Suprapubic skin (tissue), 4 donors: ENCODE results near the gene ADORA1. TPM values are rescaled to one million over a fixed set of nuclear protein-coding genes. Genes with fewer than 3 reads are reported as not detected.

Experiments
- DNase-seq, 2 donors: peaks; one replicate each; pipeline ENCODE4 v3.0.0-alpha.2; 2019; ENCODE audit warnings: low spot score in 2 of 2
- H3K27ac ChIP-seq: fragments of 200-600 bp; sonication (generic); one replicate; pipeline ENCODE4 v1.5.1; 2019
- H3K27me3 ChIP-seq: fragments of 200-600 bp; sonication (generic); one replicate; pipeline ENCODE4 v1.5.1; 2019
- H3K36me3 ChIP-seq: fragments of 200-600 bp; sonication (generic); one replicate; pipeline ENCODE4 v1.5.1; 2019
- H3K4me1 ChIP-seq: fragments of 200-600 bp; sonication (generic); one replicate; pipeline ENCODE4 v1.5.1; 2019
- H3K4me3 ChIP-seq: fragments of 200-600 bp; sonication (generic); one replicate; pipeline ENCODE4 v1.5.1; 2019; ENCODE audit warnings: mild to moderate bottlenecking
- H3K9me3 ChIP-seq: fragments of 200-600 bp; sonication (generic); one replicate; pipeline ENCODE4 v1.5.1; 2019
- EP300 ChIP-seq: sonication (generic); formaldehyde crosslinking; IDR thresholded peaks from one replicate; pipeline ENCODE4 v1.6.1; 2017; ENCODE audit warnings: antibody characterized with exemption
- POLR2A ChIP-seq, 2 donors: fragments of 450-650 bp; IDR thresholded peaks; one replicate each; pipeline ENCODE4 v1.6.1; 2017; ENCODE audit warnings: antibody characterized with exemption in 2 of 2, mild to moderate bottlenecking in 2 of 2, moderate library complexity in 2 of 2
- POLR2AphosphoS5 ChIP-seq, 3 donors: sonication (generic); formaldehyde crosslinking; IDR thresholded peaks; one replicate each; pipeline ENCODE4 v1.6.1; 2017; ENCODE audit warnings: antibody characterized with exemption in 3 of 3
- WGBS: methylation state at CpG from one replicate; pipeline ENCODE4 v1.1.5; 2018; 5-methylcytosine and 5-hydroxymethylcytosine counted together
- total RNA-seq, 4 donors: library from RNA; depleted of rRNA; stranded (reverse); fragments of >200 nt; gene quantifications; one replicate each; pipeline ENCODE4 v1.1.0, GENCODE V29; 2016
- TF ChIP-seq, protein P1 (sequence below), 2 donors: fragments of 200-600 bp in 1 of 2; fragments of 450-650 bp in 1 of 2; sonication (generic) in 1 of 2; IDR thresholded peaks; one replicate each; pipeline ENCODE4 v1.5.1; 2016 to 2019; ENCODE audit warnings: antibody characterized with exemption in 2 of 2, mild to moderate bottlenecking in 1 of 2, moderate library complexity in 1 of 2

Gene ADORA1
- total RNA-seq, 4 donors from 2014 or later: 3.4 to 8.2 (median 5.6) TPM

DNA sequence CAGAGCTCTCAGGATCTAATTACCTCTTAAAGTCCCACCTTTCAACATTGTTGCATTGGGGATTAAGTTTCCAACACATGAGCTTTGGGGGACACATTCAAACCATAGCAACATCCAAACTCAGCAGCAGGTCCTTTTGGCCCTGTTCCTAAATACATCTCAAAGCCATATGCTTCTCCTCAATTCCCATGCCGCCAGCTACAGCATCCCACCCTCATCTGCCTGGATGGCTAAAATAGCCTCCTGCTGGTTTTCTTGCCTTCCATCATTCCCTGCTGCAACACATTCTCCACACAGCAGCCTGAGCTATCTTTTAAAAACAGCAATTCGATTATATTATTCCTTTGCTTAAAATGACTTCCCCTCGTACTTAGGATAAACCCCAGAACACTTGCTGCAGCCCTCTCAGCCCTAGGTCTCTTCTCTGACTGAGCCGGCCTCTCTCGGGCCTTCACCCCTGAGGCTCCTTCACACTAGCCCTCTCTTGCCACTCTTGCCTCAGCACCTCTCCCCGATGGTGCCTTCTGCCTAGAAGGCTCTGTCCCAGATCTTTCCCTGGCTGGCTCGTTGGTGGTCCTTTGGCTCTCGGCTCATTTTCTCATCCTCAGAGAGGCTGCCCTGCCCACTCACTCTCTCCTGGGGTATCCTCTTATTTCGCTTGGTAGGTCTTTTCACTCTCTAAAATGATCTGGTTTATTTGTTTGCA lies 31.6 kb downstream of the ADORA1 start:
- H3K27ac ChIP-seq: no peak overlapping the region
- H3K4me1 ChIP-seq: peaks cover 3% of the 10 kb centered on the region
- H3K36me3 ChIP-seq: no peaks in the 10 kb centered on the region
- H3K9me3 ChIP-seq: no peaks in the 10 kb centered on the region
- peaks cover 12% of the 10 kb centered on the region for H3K27me3 ChIP-seq
- no peak overlapping the region for H3K4me3 ChIP-seq
- DNase-seq: no peak
- TF ChIP-seq POLR2AphosphoS5 (IDR thresholded peaks at IDR 0.05): no peak
- no peak for TF ChIP-seq POLR2A (IDR thresholded peaks at IDR 0.05)
- TF ChIP-seq, protein P1, sequence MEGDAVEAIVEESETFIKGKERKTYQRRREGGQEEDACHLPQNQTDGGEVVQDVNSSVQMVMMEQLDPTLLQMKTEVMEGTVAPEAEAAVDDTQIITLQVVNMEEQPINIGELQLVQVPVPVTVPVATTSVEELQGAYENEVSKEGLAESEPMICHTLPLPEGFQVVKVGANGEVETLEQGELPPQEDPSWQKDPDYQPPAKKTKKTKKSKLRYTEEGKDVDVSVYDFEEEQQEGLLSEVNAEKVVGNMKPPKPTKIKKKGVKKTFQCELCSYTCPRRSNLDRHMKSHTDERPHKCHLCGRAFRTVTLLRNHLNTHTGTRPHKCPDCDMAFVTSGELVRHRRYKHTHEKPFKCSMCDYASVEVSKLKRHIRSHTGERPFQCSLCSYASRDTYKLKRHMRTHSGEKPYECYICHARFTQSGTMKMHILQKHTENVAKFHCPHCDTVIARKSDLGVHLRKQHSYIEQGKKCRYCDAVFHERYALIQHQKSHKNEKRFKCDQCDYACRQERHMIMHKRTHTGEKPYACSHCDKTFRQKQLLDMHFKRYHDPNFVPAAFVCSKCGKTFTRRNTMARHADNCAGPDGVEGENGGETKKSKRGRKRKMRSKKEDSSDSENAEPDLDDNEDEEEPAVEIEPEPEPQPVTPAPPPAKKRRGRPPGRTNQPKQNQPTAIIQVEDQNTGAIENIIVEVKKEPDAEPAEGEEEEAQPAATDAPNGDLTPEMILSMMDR (IDR thresholded peaks at IDR 0.05): no peak
- no peak for TF ChIP-seq EP300
- WGBS: 87% methylated on average over 9 of the region's 9 CpGs

DNA sequence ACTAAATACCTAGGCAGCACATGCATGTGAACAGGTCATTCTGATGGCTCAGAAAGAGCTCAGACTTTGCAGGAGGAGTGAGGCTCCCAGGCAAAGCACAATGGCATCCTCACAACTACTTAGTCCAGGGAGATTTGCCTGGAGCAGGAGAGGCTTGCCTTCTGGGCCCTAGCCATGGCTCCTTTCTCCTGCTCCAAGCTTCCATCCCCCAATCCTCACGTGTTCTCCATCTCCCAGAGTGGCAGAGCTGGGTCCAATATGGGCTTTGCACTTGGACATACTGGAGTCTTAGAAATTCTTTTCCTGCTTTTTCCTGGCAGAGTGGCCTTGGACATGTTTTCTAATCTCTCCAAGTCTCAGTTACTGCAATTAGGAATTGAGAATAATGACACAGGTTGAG lies 32.3 kb downstream of the ADORA1 start:
- WGBS: 85% methylated on average over 1 of the region's 1 CpG
- H3K27me3 ChIP-seq: peaks cover 12% of the 10 kb centered on the region
- H3K36me3 ChIP-seq: no peaks in the 10 kb centered on the region
- no peak overlapping the region for H3K4me3 ChIP-seq
- TF ChIP-seq, protein P1 (IDR thresholded peaks at IDR 0.05): no peak
- TF ChIP-seq EP300 (no peak), POLR2A (IDR thresholded peaks at IDR 0.05) (no peak), POLR2AphosphoS5 (IDR thresholded peaks at IDR 0.05) (no peak)
- no peaks in the 10 kb centered on the region for H3K4me1 ChIP-seq
- no peaks in the 10 kb centered on the region for H3K9me3 ChIP-seq
- DNase-seq: no peak
- no peak overlapping the region for H3K27ac ChIP-seq

DNA sequence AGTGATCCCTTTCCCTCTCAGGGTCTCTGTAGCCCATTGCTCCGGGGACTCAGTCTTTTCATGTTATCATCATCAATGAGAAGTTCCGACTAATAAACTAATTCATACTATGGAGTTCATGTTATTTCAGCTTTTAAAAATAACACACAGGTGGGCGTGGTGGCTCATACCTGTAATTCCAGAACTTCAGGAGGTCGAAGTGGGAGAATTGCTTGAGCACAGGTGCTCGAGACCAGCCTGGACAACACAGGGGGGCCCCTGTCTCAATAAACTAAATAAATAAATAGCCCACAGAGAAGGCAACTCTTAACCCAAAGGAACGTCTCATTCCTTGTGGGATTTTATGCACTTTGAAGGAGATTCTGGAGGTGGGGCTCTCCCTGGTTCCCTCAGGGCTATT lies 33.6 kb downstream of the ADORA1 start:
- Histone ChIP-seq H3K27me3 (peaks cover 16% of the 10 kb centered on the region), H3K4me3 (no peak overlapping the region), H3K9me3 (no peaks in the 10 kb centered on the region), H3K27ac (no peak overlapping the region), H3K4me1 (no peaks in the 10 kb centered on the region), H3K36me3 (no peaks in the 10 kb centered on the region)
- no peak for DNase-seq
- TF ChIP-seq, protein P1 (IDR thresholded peaks at IDR 0.05): no peak
- TF ChIP-seq POLR2A (IDR thresholded peaks at IDR 0.05) (no peak), POLR2AphosphoS5 (IDR thresholded peaks at IDR 0.05) (no peak), EP300 (no peak)
- WGBS: 61% methylated on average over 6 of the region's 6 CpGs

DNA sequence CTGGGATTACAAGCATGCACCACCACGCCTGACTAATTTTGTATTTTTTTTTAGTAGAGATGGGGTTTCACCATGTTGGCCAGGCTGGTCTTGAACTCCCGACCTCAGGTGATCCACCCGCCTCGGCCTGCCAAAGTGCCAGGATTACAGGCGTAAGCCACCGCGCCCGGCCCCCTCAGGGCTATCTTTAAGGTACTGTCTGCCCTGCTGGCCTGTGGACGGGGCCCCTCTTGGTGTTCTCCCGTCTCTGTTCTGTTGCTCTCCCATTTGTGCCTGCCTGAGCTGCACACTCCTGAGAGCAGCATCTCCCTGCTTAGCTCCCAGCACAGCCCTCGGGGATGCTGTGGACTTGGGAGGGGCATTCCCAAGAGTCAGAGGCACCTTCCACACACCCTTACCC lies 34.2 kb downstream of the ADORA1 start:
- H3K4me3 ChIP-seq: no peak overlapping the region
- no peaks in the 10 kb centered on the region for H3K4me1 ChIP-seq
- H3K36me3 ChIP-seq: no peaks in the 10 kb centered on the region
- H3K27me3 ChIP-seq: peaks cover 16% of the 10 kb centered on the region
- 68% methylated on average over 11 of the region's 11 CpGs for WGBS
- no peak overlapping the region for H3K27ac ChIP-seq
- no peaks in the 10 kb centered on the region for H3K9me3 ChIP-seq
- DNase-seq: no peak
- TF ChIP-seq POLR2AphosphoS5 (IDR thresholded peaks at IDR 0.05) (no peak), EP300 (no peak), POLR2A (IDR thresholded peaks at IDR 0.05) (no peak)
- TF ChIP-seq, protein P1 (IDR thresholded peaks at IDR 0.05): no peak

DNA sequence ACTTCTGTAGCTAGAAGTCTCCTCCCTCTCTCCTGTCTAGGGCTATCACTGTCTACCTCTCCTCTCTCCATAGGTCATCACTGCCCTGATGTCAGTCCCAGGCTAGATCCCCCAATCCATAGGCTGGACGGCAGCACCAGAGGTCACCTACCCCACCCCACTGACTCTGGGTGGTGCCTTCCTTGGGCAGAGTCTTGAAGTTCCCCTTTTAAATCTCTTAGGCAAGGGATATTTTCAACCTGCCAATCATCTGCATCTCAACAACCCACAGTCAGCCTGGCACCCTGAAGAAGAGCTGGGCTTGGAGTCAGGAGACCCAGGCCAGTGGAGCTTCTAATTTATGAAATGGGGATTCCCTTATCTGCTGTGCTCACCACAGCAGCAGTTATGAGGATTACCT lies 34.9 kb downstream of the ADORA1 start:
- Histone ChIP-seq H3K4me1 (no peaks in the 10 kb centered on the region), H3K27ac (no peak overlapping the region), H3K9me3 (no peaks in the 10 kb centered on the region), H3K27me3 (peaks cover 16% of the 10 kb centered on the region), H3K4me3 (no peak overlapping the region), H3K36me3 (no peaks in the 10 kb centered on the region)
- no peak for TF ChIP-seq EP300
- TF ChIP-seq POLR2AphosphoS5 (IDR thresholded peaks at IDR 0.05): no peak
- TF ChIP-seq, protein P1 (IDR thresholded peaks at IDR 0.05): no peak
- TF ChIP-seq POLR2A (IDR thresholded peaks at IDR 0.05): no peak
- no peak for DNase-seq
- 80% methylated on average over 1 of the region's 1 CpG for WGBS
